Prostate gland (tissue), 2 donors: ENCODE measurements around the gene CNNM1. TPM values are rescaled to one million over a fixed set of nuclear protein-coding genes. Genes with fewer than 3 reads are reported as not detected.

ENCODE experiments used
- DNase-seq: peaks from one replicate; pipeline ENCODE4 v3.0.0-alpha.2; 2019; ENCODE audit warnings: low spot score
- H3K27ac ChIP-seq, 2 donors: fragments of 200-600 bp; sonication (generic); 2 replicates each; pipeline ENCODE4 v1.5.1; 2017 to 2019
- H3K27me3 ChIP-seq: fragments of 200-600 bp; sonication (generic); replicated peaks from 2 replicates; pipeline ENCODE4 v1.5.1; 2019; ENCODE audit not compliant: insufficient read depth
- H3K36me3 ChIP-seq, 2 donors: fragments of 200-600 bp; sonication (generic); 1 replicate in 1 of 2; 2 replicates in 1 of 2; pipeline versions ENCODE4 v1.5.1 to v1.8.1; 2017 to 2019
- H3K4me1 ChIP-seq: fragments of 200-600 bp; sonication (generic); replicated peaks from 2 replicates; pipeline ENCODE4 v1.5.1; 2019
- H3K4me3 ChIP-seq, 2 donors: fragments of 200-600 bp; sonication (generic); 2 replicates each; pipeline ENCODE4 v1.5.1; 2017 to 2019
- H3K9me3 ChIP-seq: fragments of 200-600 bp; sonication (generic); 2 replicates; pipeline ENCODE4 v1.5.1; 2017
- POLR2A ChIP-seq: fragments of 450-650 bp; IDR thresholded peaks from one replicate; pipeline ENCODE4 v1.6.1; 2016; ENCODE audit warnings: antibody characterized with exemption, mild to moderate bottlenecking
- POLR2AphosphoS5 ChIP-seq: sonication (generic); formaldehyde crosslinking; IDR thresholded peaks from one replicate; pipeline ENCODE4 v1.6.1; 2017; ENCODE audit warnings: antibody characterized with exemption
- WGBS: methylation state at CpG from one replicate; pipeline ENCODE4 v1.1.5; 2018; 5-methylcytosine and 5-hydroxymethylcytosine counted together
- intact Hi-C: fragments of 100-400 bp; cut with DNase I; formaldehyde crosslinking; loops from one replicate; pipeline ENCODE4 v1.14.2; 2022
- total RNA-seq, 2 donors: library from RNA; depleted of rRNA; stranded (reverse); fragments of >200 nt; gene quantifications; one replicate each; pipeline ENCODE4 v1.1.0, GENCODE V29; 2016
- TF ChIP-seq, protein P1 (sequence below), 4 experiments: fragments of 200-600 bp in 2 of 4; fragments of 450-650 bp in 2 of 4; sonication (generic) in 2 of 4; IDR thresholded peaks; 1 replicate in 3 of 4; 2 replicates in 1 of 4; pipeline ENCODE4 v1.5.1; 2016 to 2019; ENCODE audit warnings: antibody characterized with exemption in 4 of 4, mild to moderate bottlenecking in 2 of 4, moderate library complexity in 2 of 4

The CNNM1 gene
- total RNA-seq, 2 donors from 2014 or later, result 4.2 to 36.1 TPM

DNA sequence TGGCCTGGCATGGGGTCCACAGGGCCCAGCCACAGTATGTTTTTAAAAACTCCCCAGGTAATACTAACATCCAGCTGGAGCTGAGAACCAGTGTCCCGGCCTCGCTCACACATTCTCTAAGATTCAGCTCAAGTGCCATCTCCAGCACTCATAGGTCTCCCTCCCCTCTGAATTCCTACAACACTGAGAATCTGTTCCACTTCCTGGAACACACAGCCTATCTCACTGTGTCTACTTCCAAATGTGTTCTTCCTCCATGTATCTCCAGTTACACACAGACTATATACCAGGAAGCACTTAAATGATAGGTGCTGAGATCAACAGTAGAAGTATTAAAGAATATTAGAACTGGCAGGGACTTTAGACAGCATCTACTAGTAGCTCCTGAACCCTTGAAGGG is 90.5 kb downstream of the CNNM1 start:
- intact Hi-C loops, result no loop called here
- WGBS, result 94% methylated on average over 2 of the region's 2 CpGs

DNA sequence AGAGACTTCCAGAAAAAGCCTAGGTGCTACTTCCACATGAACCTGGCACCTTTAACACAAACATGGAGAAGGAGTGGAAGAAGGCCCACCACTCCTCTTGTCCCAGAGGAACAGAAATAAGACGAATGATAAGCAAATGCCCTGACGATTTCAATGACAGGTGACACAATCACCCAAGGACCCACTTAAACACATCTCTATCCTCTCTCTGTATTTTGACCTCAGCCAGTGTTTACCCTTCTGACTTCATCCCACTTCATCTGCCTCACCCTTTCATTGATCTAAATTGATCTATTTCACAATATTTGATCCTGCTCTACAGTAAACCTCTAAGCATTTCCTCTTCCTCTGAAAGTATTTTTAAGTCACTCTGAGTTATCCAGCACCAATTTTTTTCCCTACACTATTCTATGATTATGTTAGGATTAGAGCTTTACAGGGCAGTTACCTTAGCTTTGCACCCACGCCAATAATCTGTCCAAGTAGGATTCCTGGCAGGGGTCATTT is 92.1 kb downstream of the CNNM1 start:
- no peak overlapping the region for H3K4me3 ChIP-seq
- TF ChIP-seq POLR2A (no peak), POLR2AphosphoS5 (no peak)
- TF ChIP-seq, protein P1, sequence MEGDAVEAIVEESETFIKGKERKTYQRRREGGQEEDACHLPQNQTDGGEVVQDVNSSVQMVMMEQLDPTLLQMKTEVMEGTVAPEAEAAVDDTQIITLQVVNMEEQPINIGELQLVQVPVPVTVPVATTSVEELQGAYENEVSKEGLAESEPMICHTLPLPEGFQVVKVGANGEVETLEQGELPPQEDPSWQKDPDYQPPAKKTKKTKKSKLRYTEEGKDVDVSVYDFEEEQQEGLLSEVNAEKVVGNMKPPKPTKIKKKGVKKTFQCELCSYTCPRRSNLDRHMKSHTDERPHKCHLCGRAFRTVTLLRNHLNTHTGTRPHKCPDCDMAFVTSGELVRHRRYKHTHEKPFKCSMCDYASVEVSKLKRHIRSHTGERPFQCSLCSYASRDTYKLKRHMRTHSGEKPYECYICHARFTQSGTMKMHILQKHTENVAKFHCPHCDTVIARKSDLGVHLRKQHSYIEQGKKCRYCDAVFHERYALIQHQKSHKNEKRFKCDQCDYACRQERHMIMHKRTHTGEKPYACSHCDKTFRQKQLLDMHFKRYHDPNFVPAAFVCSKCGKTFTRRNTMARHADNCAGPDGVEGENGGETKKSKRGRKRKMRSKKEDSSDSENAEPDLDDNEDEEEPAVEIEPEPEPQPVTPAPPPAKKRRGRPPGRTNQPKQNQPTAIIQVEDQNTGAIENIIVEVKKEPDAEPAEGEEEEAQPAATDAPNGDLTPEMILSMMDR (IDR thresholded peaks at IDR 0.05), result no peak
- intact Hi-C loops, result no loop called here
- no peak overlapping the region for H3K27ac ChIP-seq
- no peaks in the 10 kb centered on the region for H3K27me3 ChIP-seq
- H3K36me3 ChIP-seq, result no peaks in the 10 kb centered on the region
- H3K4me1 ChIP-seq, result no peaks in the 10 kb centered on the region
- WGBS, result 89% methylated on average over 3 of the region's 3 CpGs
- H3K9me3 ChIP-seq, result no peaks in the 10 kb centered on the region
- DNase-seq, result no peak

More for the DNA sequence above, 90.5 kb downstream of the CNNM1 start:
- H3K27me3 ChIP-seq, result no peaks in the 10 kb centered on the region
- no peaks in the 10 kb centered on the region for H3K4me1 ChIP-seq
- no peak for DNase-seq
- H3K4me3 ChIP-seq, result no peak overlapping the region
- H3K9me3 ChIP-seq, result no peaks in the 10 kb centered on the region
- no peaks in the 10 kb centered on the region for H3K36me3 ChIP-seq
- TF ChIP-seq POLR2A, result no peak
- TF ChIP-seq, protein P1 (IDR thresholded peaks at IDR 0.05), result no peak
- TF ChIP-seq POLR2AphosphoS5, result no peak
- no peak overlapping the region for H3K27ac ChIP-seq

DNA sequence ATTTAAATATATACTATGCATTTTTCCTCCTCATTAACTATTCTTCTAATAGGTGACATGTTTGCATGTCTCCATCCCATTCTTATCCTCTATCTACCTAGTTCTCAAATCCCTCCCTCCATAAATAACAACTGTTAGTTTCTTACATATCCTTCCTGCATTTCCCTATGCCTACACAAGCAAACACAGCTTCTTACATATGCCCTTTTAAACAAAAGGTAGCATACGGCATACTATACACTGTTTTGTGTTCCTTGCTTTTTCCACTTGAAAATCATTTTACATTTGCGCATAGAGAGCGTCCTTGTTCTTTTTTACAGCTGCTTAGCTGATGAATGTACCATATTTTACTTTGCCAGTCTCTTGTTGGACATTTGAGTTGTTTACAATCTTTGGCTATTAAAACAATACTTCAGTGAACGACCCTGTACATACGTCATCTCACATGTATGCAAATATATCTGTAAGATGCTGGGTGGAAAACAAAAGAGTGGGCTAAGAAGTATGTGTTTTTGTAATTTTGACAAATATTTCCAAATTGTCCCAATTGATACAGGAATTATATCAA is 93.5 kb downstream of the CNNM1 start:
- H3K4me1 ChIP-seq, result no peaks in the 10 kb centered on the region
- H3K36me3 ChIP-seq, result no peaks in the 10 kb centered on the region
- 95% methylated on average over 5 of the region's 5 CpGs for WGBS
- H3K4me3 ChIP-seq, result no peak overlapping the region
- intact Hi-C loops, result no loop called here
- TF ChIP-seq POLR2AphosphoS5, result no peak
- TF ChIP-seq POLR2A, result no peak
- TF ChIP-seq, protein P1 (IDR thresholded peaks at IDR 0.05), result no peak
- H3K9me3 ChIP-seq, result no peaks in the 10 kb centered on the region
- no peak for DNase-seq
- no peak overlapping the region for H3K27ac ChIP-seq
- H3K27me3 ChIP-seq, result no peaks in the 10 kb centered on the region

DNA sequence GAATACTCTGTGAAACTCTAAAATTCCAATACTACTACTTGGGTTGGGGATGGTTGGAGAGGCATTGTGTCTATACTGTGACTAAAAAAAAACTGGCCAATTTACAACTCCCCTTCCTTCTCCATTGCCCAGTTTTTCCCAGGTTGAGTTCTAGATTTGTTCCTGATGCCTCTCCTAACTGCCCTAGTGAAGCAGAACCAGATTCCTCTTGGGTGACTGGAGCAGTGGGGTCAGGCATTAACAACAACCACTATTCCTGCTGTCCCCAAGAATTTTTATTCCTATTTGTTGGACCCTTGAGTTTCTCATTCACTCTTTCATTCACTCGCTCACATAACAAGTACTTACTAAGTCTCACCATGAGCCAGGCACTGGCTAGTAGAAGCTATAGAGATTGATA is 95.5 kb downstream of the CNNM1 start:
- H3K27me3 ChIP-seq, result no peaks in the 10 kb centered on the region
- no peaks in the 10 kb centered on the region for H3K36me3 ChIP-seq
- H3K27ac ChIP-seq, result no peak overlapping the region
- H3K9me3 ChIP-seq, result no peaks in the 10 kb centered on the region
- no peaks in the 10 kb centered on the region for H3K4me1 ChIP-seq
- intact Hi-C loops, result no loop called here
- TF ChIP-seq POLR2A, result no peak
- no peak for TF ChIP-seq POLR2AphosphoS5
- TF ChIP-seq, protein P1 (IDR thresholded peaks at IDR 0.05), result no peak
- no peak for DNase-seq
- WGBS, result 97% methylated on average over 1 of the region's 1 CpG
- no peak overlapping the region for H3K4me3 ChIP-seq

DNA sequence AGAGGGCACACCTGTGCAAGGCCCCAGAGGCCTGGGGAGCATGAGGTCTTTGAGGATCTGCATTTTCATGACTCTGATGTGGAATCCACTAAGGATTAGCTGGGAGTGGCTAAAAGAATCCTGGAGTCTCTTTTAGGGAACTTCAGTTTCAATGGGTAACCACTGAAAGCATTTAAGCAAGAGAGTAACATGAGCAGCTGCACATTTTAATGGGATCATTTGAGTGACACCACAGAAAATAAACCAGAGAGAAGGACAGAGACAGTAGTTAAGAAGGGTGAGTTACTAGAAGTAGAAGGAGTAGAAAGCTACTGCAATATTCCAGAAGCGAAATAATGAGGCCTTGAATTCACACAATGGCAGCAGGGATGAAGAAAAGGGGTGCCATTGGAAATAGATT is 96.0 kb downstream of the CNNM1 start:
- H3K4me1 ChIP-seq, result no peaks in the 10 kb centered on the region
- no peaks in the 10 kb centered on the region for H3K27me3 ChIP-seq
- H3K36me3 ChIP-seq, result no peaks in the 10 kb centered on the region
- H3K9me3 ChIP-seq, result no peaks in the 10 kb centered on the region
- intact Hi-C loops, result no loop called here
- H3K27ac ChIP-seq, result no peak overlapping the region
- WGBS, result 96% methylated on average over 1 of the region's 1 CpG
- TF ChIP-seq POLR2A, result no peak
- TF ChIP-seq, protein P1 (IDR thresholded peaks at IDR 0.05), result no peak
- TF ChIP-seq POLR2AphosphoS5, result no peak
- no peak for DNase-seq
- H3K4me3 ChIP-seq, result no peak overlapping the region
